ENCODE results near the gene OVOL2. TPM values are rescaled to one million over a fixed set of nuclear protein-coding genes. Genes with fewer than 3 reads are reported as not detected.

OVOL2 gene
- total and polyA plus RNA-seq, 8 donors: 5.8 to 10.5 (median 7.9) TPM

- no peak overlapping the region for H3K27ac ChIP-seq
- no peak for TF ChIP-seq CTCF (IDR thresholded peaks at IDR 0.05)
- no peaks in the 10 kb centered on the region for H3K36me3 ChIP-seq
- no peak for DNase-seq
- peaks cover 0 to 24% of the 10 kb centered on the region in 2 donors for H3K27me3 ChIP-seq
- ATAC-seq: no peak
- no peaks in the 10 kb centered on the region for H3K9me3 ChIP-seq
- no peak overlapping the region for H3K4me3 ChIP-seq
- no peaks in the 10 kb centered on the region for H3K4me1 ChIP-seq
- intact Hi-C loops (cut with DNase I): no loop called here
Observed at GRCh38 chr20:18077157-18077556, 19.4 kb upstream of the OVOL2 start.

GRCh38 chr20:18072532-18072931 lies 14.8 kb upstream of the OVOL2 start:
- no peak for ATAC-seq
- Histone ChIP-seq H3K27me3 (peaks cover 0 to 24% of the 10 kb centered on the region in 2 donors), H3K4me1 (no peaks in the 10 kb centered on the region), H3K9me3 (no peaks in the 10 kb centered on the region), H3K27ac (no peak overlapping the region), H3K36me3 (no peaks in the 10 kb centered on the region), H3K4me3 (no peak overlapping the region)
- intact Hi-C loops (cut with DNase I): no loop called here
- DNase-seq: no peak
- no peak for TF ChIP-seq CTCF (IDR thresholded peaks at IDR 0.05)

GRCh38 chr20:18066421-18067333 lies 9.0 kb upstream of the OVOL2 start:
- no peak for DNase-seq
- H3K36me3 ChIP-seq: no peaks in the 10 kb centered on the region
- H3K27me3 ChIP-seq: peaks cover 0 to 24% of the 10 kb centered on the region in 2 donors
- intact Hi-C loops (cut with DNase I): no loop called here
- H3K4me1 ChIP-seq: no peaks in the 10 kb centered on the region
- H3K27ac ChIP-seq: no peak overlapping the region
- no peak overlapping the region for H3K4me3 ChIP-seq
- H3K9me3 ChIP-seq: no peaks in the 10 kb centered on the region
- no peak for ATAC-seq
- TF ChIP-seq CTCF (IDR thresholded peaks at IDR 0.05): no peak

GRCh38 chr20:18063676-18064075 lies 6.0 kb upstream of the OVOL2 start:
- no peaks in the 10 kb centered on the region for H3K36me3 ChIP-seq
- H3K27me3 ChIP-seq: peaks cover 23 to 54% of the 10 kb centered on the region in 2 donors
- H3K4me1 ChIP-seq: peaks cover 0 to 3% of the 10 kb centered on the region in 2 donors
- DNase-seq (no peak), ATAC-seq (no peak)
- no peaks in the 10 kb centered on the region for H3K9me3 ChIP-seq
- TF ChIP-seq CTCF (IDR thresholded peaks at IDR 0.05): no peak
- H3K27ac ChIP-seq: no peak overlapping the region
- no peak overlapping the region for H3K4me3 ChIP-seq
- intact Hi-C loops (cut with DNase I): no loop called here

- Histone ChIP-seq H3K4me1 (peaks cover 6 to 28% of the 10 kb centered on the region in 2 donors), H3K9me3 (no peaks in the 10 kb centered on the region), H3K27ac (no peak overlapping the region), H3K27me3 (peaks cover 60 to 95% of the 10 kb centered on the region in 2 donors), H3K36me3 (no peaks in the 10 kb centered on the region), H3K4me3 (no peak overlapping the region)
- ATAC-seq (no peak), DNase-seq (no peak)
- no peak for TF ChIP-seq CTCF (IDR thresholded peaks at IDR 0.05)
- intact Hi-C loops (cut with DNase I): no loop called here
Observed at GRCh38 chr20:18059603-18060002, 1.9 kb upstream of the OVOL2 start.
